HUES64 (cell line): ENCODE results near the gene OCIAD1.
"Not testable (repeated sequence)": the region's sequence is repeated elsewhere in the genome, so short reads cannot be mapped to it uniquely, and the experiment has no call there.

Source experiments
- H3K27ac ChIP-seq: 2 replicates; pipeline ENCODE4 v1.7.0; 2013; ENCODE audit warnings: low read depth, low read length, inconsistent platforms
- H3K27me3 ChIP-seq: 2 replicates; pipeline ENCODE4 v1.6.1; 2013; ENCODE audit warnings: mild to moderate bottlenecking, low read length; ENCODE audit not compliant: insufficient read depth
- H3K36me3 ChIP-seq: 2 replicates; pipeline ENCODE4 v1.6.1; 2013; ENCODE audit warnings: mild to moderate bottlenecking, low read length; ENCODE audit not compliant: insufficient read depth
- H3K4me1 ChIP-seq: 2 replicates; pipeline ENCODE4 v1.6.1; 2013; ENCODE audit warnings: mild to moderate bottlenecking, low read length, moderate library complexity; ENCODE audit not compliant: insufficient read depth
- H3K4me3 ChIP-seq: 2 replicates; pipeline ENCODE4 v1.5.1; 2013; ENCODE audit warnings: mild to moderate bottlenecking, low read length, moderate library complexity
- H3K9ac ChIP-seq: 2 replicates; pipeline ENCODE4 v1.6.1; 2013; ENCODE audit warnings: mild to moderate bottlenecking, low read depth, low read length
- H3K9me3 ChIP-seq: 2 replicates; pipeline ENCODE4 v1.6.1; 2013; ENCODE audit warnings: low read depth, low read length; ENCODE audit not compliant: insufficient read depth
- WGBS: fragments of 150-250, 120-280 bp; methylation state at CpG from one replicate; pipeline ENCODE4 v1.1.7; 2013; ENCODE audit warnings: missing lambda C conversion rate; 5-methylcytosine and 5-hydroxymethylcytosine counted together

The OCIAD1 gene

GRCh38 chr4:48821431-48821830, 9.5 kb upstream of the OCIAD1 start:
- H3K36me3 ChIP-seq, H3K27me3 ChIP-seq, H3K4me1 ChIP-seq, H3K4me3 ChIP-seq, H3K9me3 ChIP-seq, H3K9ac ChIP-seq, H3K27ac ChIP-seq: not testable (repeated sequence)
- WGBS = 100% methylated on average over 1 of the region's 2 CpGs

- Histone ChIP-seq H3K27ac (no peak overlapping the region), H3K4me3 (no peak overlapping the region), H3K36me3 (peaks cover 4% of the 10 kb centered on the region), H3K27me3 (no peaks in the 10 kb centered on the region), H3K9ac (no peak overlapping the region), H3K9me3 (no peaks in the 10 kb centered on the region), H3K4me1 (peaks cover 13% of the 10 kb centered on the region)
- WGBS = 92% methylated on average over 5 of the region's 5 CpGs
Measured at GRCh38 chr4:48827622-48828021, 3.3 kb upstream of the OCIAD1 start.

- peak overlapping the region; percentile 97 for H3K9ac ChIP-seq
- H3K9me3 ChIP-seq = no peaks in the 10 kb centered on the region
- H3K27ac ChIP-seq = peak overlapping the region; percentile 99
- 0% methylated on average over 10 of the region's 10 CpGs for WGBS
- H3K27me3 ChIP-seq = no peaks in the 10 kb centered on the region
- H3K36me3 ChIP-seq = peaks cover 43% of the 10 kb centered on the region
- H3K4me1 ChIP-seq = peaks cover 13% of the 10 kb centered on the region
- peak overlapping the region; percentile 93 for H3K4me3 ChIP-seq
Measured at GRCh38 chr4:48831532-48832030, 693 bp downstream of the OCIAD1 start.

- WGBS = 79% methylated on average over 2 of the region's 5 CpGs
- Histone ChIP-seq H3K36me3 (peaks cover 52% of the 10 kb centered on the region), H3K27ac (no peak overlapping the region), H3K4me1 (peaks cover 13% of the 10 kb centered on the region), H3K27me3 (no peaks in the 10 kb centered on the region), H3K4me3 (peak overlapping the region; percentile 93), H3K9me3 (no peaks in the 10 kb centered on the region), H3K9ac (peak overlapping the region; percentile 97)
Measured at GRCh38 chr4:48832571-48832970, 1.7 kb downstream of the OCIAD1 start.

GRCh38 chr4:48836658-48837057, 5.8 kb downstream of the OCIAD1 start:
- Histone ChIP-seq H3K27ac (no peak overlapping the region), H3K4me1 (peaks cover 11% of the 10 kb centered on the region), H3K9ac (no peak overlapping the region), H3K4me3 (no peak overlapping the region), H3K36me3 (peaks cover 91% of the 10 kb centered on the region), H3K27me3 (no peaks in the 10 kb centered on the region), H3K9me3 (no peaks in the 10 kb centered on the region)
- 95% methylated on average over 4 of the region's 4 CpGs for WGBS

- peaks cover 98% of the 10 kb centered on the region for H3K36me3 ChIP-seq
- 92% methylated on average over 9 of the region's 9 CpGs for WGBS
- H3K27me3 ChIP-seq = no peaks in the 10 kb centered on the region
- H3K27ac ChIP-seq = no peak overlapping the region
- no peak overlapping the region for H3K4me3 ChIP-seq
- H3K9ac ChIP-seq = no peak overlapping the region
- H3K9me3 ChIP-seq = no peaks in the 10 kb centered on the region
- H3K4me1 ChIP-seq = 0 out of 2 replicates have a peak, but pooled peaks cover 5% of the 10 kb centered on the region
Measured at GRCh38 chr4:48841045-48841827, 10.3 kb downstream of the OCIAD1 start.

GRCh38 chr4:48844843-48845242, 14.0 kb downstream of the OCIAD1 start:
- Histone ChIP-seq H3K4me1 (0 out of 2 replicates have a peak, but pooled peaks cover 5% of the 10 kb centered on the region), H3K27ac (no peak overlapping the region), H3K9me3 (peaks cover 2% of the 10 kb centered on the region; the same call in 1 of the 2 replicates), H3K27me3 (no peaks in the 10 kb centered on the region), H3K9ac (no peak overlapping the region), H3K4me3 (no peak overlapping the region), H3K36me3 (peaks cover 97% of the 10 kb centered on the region)
- WGBS = 93% methylated on average over 2 of the region's 2 CpGs

GRCh38 chr4:48848799-48849198, 17.9 kb downstream of the OCIAD1 start:
- H3K27ac ChIP-seq, H3K9me3 ChIP-seq, H3K4me3 ChIP-seq, H3K4me1 ChIP-seq, H3K27me3 ChIP-seq, H3K9ac ChIP-seq: not testable (repeated sequence)
- WGBS = 94% methylated on average over 6 of the region's 6 CpGs
- peaks cover 95% of the 10 kb centered on the region for H3K36me3 ChIP-seq

GRCh38 chr4:48851651-48852050, 20.8 kb downstream of the OCIAD1 start:
- Histone ChIP-seq H3K9ac (no peak overlapping the region), H3K36me3 (peaks cover 95% of the 10 kb centered on the region), H3K9me3 (peaks cover 2% of the 10 kb centered on the region; the same call in 1 of the 2 replicates), H3K27ac (no peak overlapping the region), H3K4me3 (no peak overlapping the region), H3K4me1 (no peaks in the 10 kb centered on the region), H3K27me3 (no peaks in the 10 kb centered on the region)
- WGBS = 100% methylated on average over 1 of the region's 1 CpG

GRCh38 chr4:48853604-48854394, 22.9 kb downstream of the OCIAD1 start:
- Histone ChIP-seq H3K36me3 (peaks cover 95% of the 10 kb centered on the region), H3K27me3 (no peaks in the 10 kb centered on the region), H3K4me3 (no peak overlapping the region), H3K9ac (no peak overlapping the region), H3K27ac (no peak overlapping the region), H3K4me1 (no peaks in the 10 kb centered on the region), H3K9me3 (no peaks in the 10 kb centered on the region)
- WGBS = 98% methylated on average over 3 of the region's 4 CpGs

GRCh38 chr4:48854395-48854683, 23.5 kb downstream of the OCIAD1 start:
- H3K4me1 ChIP-seq = no peaks in the 10 kb centered on the region
- no peak overlapping the region for H3K27ac ChIP-seq
- no peak overlapping the region for H3K9ac ChIP-seq
- 100% methylated on average over 1 of the region's 1 CpG for WGBS
- no peaks in the 10 kb centered on the region for H3K27me3 ChIP-seq
- peaks cover 96% of the 10 kb centered on the region for H3K36me3 ChIP-seq
- no peaks in the 10 kb centered on the region for H3K9me3 ChIP-seq
- H3K4me3 ChIP-seq = no peak overlapping the region
